Stimulated activated CD4-positive, alpha-beta T cell treated with anti-CD3 and anti-CD28 coated beads, Interleukin-4, amount 100 ng/mL, for 1 hour (primary cell): ENCODE measurements around the gene PLBD1.

ENCODE experiments used
- DNase-seq: peaks from one replicate; pipeline ENCODE4 v3.0.0-alpha.2; 2020

PLBD1 gene

GRCh38 chr12:14482361-14482760 is 85.3 kb downstream of the PLBD1 start:
- no peak for DNase-seq

- DNase-seq, result no peak
These were observed 86.5 kb downstream of the PLBD1 start for GRCh38 chr12:14481201-14481600.

GRCh38 chr12:14479004-14479403 is 88.7 kb downstream of the PLBD1 start:
- DNase-seq, result no peak

GRCh38 chr12:14473707-14474287 is 93.9 kb downstream of the PLBD1 start:
- no peak for DNase-seq

- DNase-seq, result no peak
These were observed 96.2 kb downstream of the PLBD1 start for GRCh38 chr12:14471497-14471896.

- DNase-seq, result no peak
These were observed 107.4 kb downstream of the PLBD1 start for GRCh38 chr12:14460212-14460841.

- DNase-seq, result no peak
These were observed 113.4 kb downstream of the PLBD1 start for GRCh38 chr12:14454098-14454907.
